IMR-90 (cell line): ENCODE results near the gene GFER. TPM values are rescaled to one million over a fixed set of nuclear protein-coding genes. Genes with fewer than 3 reads are reported as not detected.

Experiments
- ATAC-seq: fragments of 200-7000 bp; cut with Tn5 transposase; 2 replicates; pipeline ENCODE4 v1.9.1; 2020; ENCODE audit warnings: low read depth, mild to moderate bottlenecking, moderate library complexity
- BruUV-seq: library from RNA; stranded (reverse); fragments of 400-500 nt; replicated peaks from 2 replicates; lab custom pipeline; 2021; lab: Mats Ljungman, UMichigan
- CTCF ChIA-PET: fragments of 300-600 bp; formaldehyde crosslinking; extraction: SDS; loops from one replicate; lab custom pipeline; 2021; ENCODE audit warnings: antibody characterized with exemption; lab: Yijun Ruan, JAX
- POLR2A ChIA-PET: fragments of 300-600 bp; sonication (Branson Sonifier 250); formaldehyde crosslinking; loops from one replicate; lab custom pipeline; 2022; ENCODE audit warnings: antibody characterized with exemption; ENCODE audit not compliant: unreplicated experiment; lab: Charles Lee
- DNase-seq: peaks from one replicate; pipeline ENCODE4 v3.0.0; 2013
- H2AFZ ChIP-seq: replicated peaks from 2 replicates; pipeline ENCODE3; 2013; ENCODE audit warnings: low read length, mild to moderate bottlenecking; ENCODE audit not compliant: poor library complexity
- H2AK5ac ChIP-seq: 2 replicates; pipeline ENCODE4 v1.6.1; 2013; ENCODE audit warnings: low read depth, low read length, inconsistent platforms
- H2AK9ac ChIP-seq: replicated peaks from 2 replicates; pipeline ENCODE3; 2013; ENCODE audit warnings: mild to moderate bottlenecking, low read depth, low read length, moderate library complexity; ENCODE audit not compliant: poor library complexity
- H2BK120ac ChIP-seq: 2 replicates; pipeline ENCODE4 v1.6.1; 2013; ENCODE audit warnings: low read depth, low read length, inconsistent platforms
- H2BK15ac ChIP-seq: 3 replicates; pipeline ENCODE4 v1.6.1; 2013; ENCODE audit warnings: low read depth, low read length, inconsistent platforms
- H2BK20ac ChIP-seq: 2 replicates; pipeline ENCODE4 v1.6.1; 2013; ENCODE audit warnings: low read depth, mild to moderate bottlenecking, inconsistent platforms, low read length, moderate library complexity
- H2BK5ac ChIP-seq: 2 replicates; pipeline ENCODE4 v1.6.1; 2013; ENCODE audit warnings: mild to moderate bottlenecking, low read depth, low read length, inconsistent platforms; ENCODE audit not compliant: poor library complexity, severe bottlenecking
- H3K14ac ChIP-seq: replicated peaks from 2 replicates; pipeline ENCODE4 v1.6.1; 2013; ENCODE audit warnings: low read depth, low read length, inconsistent platforms
- H3K18ac ChIP-seq: 2 replicates; pipeline ENCODE4 v1.6.1; 2013; ENCODE audit warnings: low read depth, low read length, control low read depth
- H3K23ac ChIP-seq: 2 replicates; pipeline ENCODE4 v1.6.1; 2013; ENCODE audit warnings: low read depth, low read length, inconsistent platforms
- H3K27ac ChIP-seq: 2 replicates; pipeline ENCODE4 v1.5.1; 2013; ENCODE audit warnings: mild to moderate bottlenecking, control low read depth, low read length; ENCODE audit not compliant: insufficient read depth
- H3K27me3 ChIP-seq: 2 replicates; pipeline ENCODE4 v1.6.1; 2013; ENCODE audit warnings: low read length; ENCODE audit not compliant: control insufficient read depth, insufficient read depth
- H3K36me3 ChIP-seq: 2 replicates; pipeline ENCODE4 v1.6.1; 2013; ENCODE audit warnings: low read length, mixed read lengths; ENCODE audit not compliant: control insufficient read depth, insufficient read depth
- H3K4ac ChIP-seq: 2 replicates; pipeline ENCODE4 v1.6.1; 2013; ENCODE audit warnings: low read depth, low read length, inconsistent platforms
- H3K4me1 ChIP-seq: 2 replicates; pipeline ENCODE4 v1.6.1; 2013; ENCODE audit warnings: low read length, mixed read lengths; ENCODE audit not compliant: control insufficient read depth, insufficient read depth
- H3K4me2 ChIP-seq: 2 replicates; pipeline ENCODE4 v1.6.1; 2013; ENCODE audit warnings: low read depth, mild to moderate bottlenecking, control low read depth, low read length, moderate library complexity
- H3K4me3 ChIP-seq: 2 replicates; pipeline ENCODE4 v1.5.1; 2013; ENCODE audit warnings: low read depth, mild to moderate bottlenecking, control low read depth, low read length, moderate library complexity; ENCODE audit not compliant: insufficient read depth
- H3K56ac ChIP-seq: 2 replicates; pipeline ENCODE4 v1.6.1; 2013; ENCODE audit warnings: low read length, inconsistent platforms; ENCODE audit not compliant: insufficient read depth; ENCODE audit errors: extremely low read depth
- H3K79me1 ChIP-seq, 2 experiments: 2 replicates each; pipeline ENCODE4 v1.6.1; 2013; ENCODE audit warnings: low read length in 2 of 2, inconsistent platforms in 1 of 2, low read depth in 1 of 2
- H3K9ac ChIP-seq: 2 replicates; pipeline ENCODE4 v1.6.1; 2013; ENCODE audit warnings: low read depth, low read length, control low read depth
- H3K9me1 ChIP-seq: 2 replicates; pipeline ENCODE4 v1.6.1; 2013; ENCODE audit warnings: low read length, inconsistent platforms; ENCODE audit not compliant: insufficient read depth
- H3K9me3 ChIP-seq: 2 replicates; pipeline ENCODE4 v1.6.1; 2013; ENCODE audit warnings: low read length; ENCODE audit not compliant: control insufficient read depth, insufficient read depth
- H4K20me1 ChIP-seq: 2 replicates; pipeline ENCODE4 v1.6.1; 2013; ENCODE audit warnings: low read length, inconsistent platforms; ENCODE audit not compliant: insufficient read depth
- H4K5ac ChIP-seq: 2 replicates; pipeline ENCODE4 v1.6.1; 2013; ENCODE audit warnings: mild to moderate bottlenecking, low read depth, low read length, control low read depth
- H4K8ac ChIP-seq, 2 experiments: 2 replicates each; pipeline ENCODE4 v1.6.1; 2013; ENCODE audit warnings: low read depth in 2 of 2, low read length in 2 of 2, control low read depth in 1 of 2, inconsistent platforms in 1 of 2
- H4K91ac ChIP-seq: 2 replicates; pipeline ENCODE4 v1.6.1; 2013; ENCODE audit warnings: low read depth, low read length, inconsistent platforms; ENCODE audit not compliant: insufficient read depth
- BHLHE40 ChIP-seq: fragments of 150-350 bp; IDR thresholded peaks from 2 replicates; pipeline ENCODE4 v1.6.1; 2016; ENCODE audit warnings: mild to moderate bottlenecking, low read depth, low read length
- CEBPB ChIP-seq: IDR thresholded peaks from 2 replicates; pipeline ENCODE4 v1.6.1; 2012; ENCODE audit warnings: low read depth, low read length, improper control_type of control experiment
- CHD1 ChIP-seq: IDR thresholded peaks from 2 replicates; pipeline ENCODE4 v1.6.1; 2012; ENCODE audit warnings: low read depth, low read length, improper control_type of control experiment
- ELK1 ChIP-seq: fragments of 150-350 bp; IDR thresholded peaks from 2 replicates; pipeline ENCODE4 v1.6.1; 2016; ENCODE audit warnings: low read depth, mild to moderate bottlenecking, low read length, moderate library complexity, borderline replicate concordance
- FOS ChIP-seq: fragments of 150-350 bp; IDR thresholded peaks from 2 replicates; pipeline ENCODE4 v1.6.1; 2016; ENCODE audit warnings: low read depth, low read length
- MAFK ChIP-seq: IDR thresholded peaks from 2 replicates; pipeline ENCODE4 v1.6.1; 2012; ENCODE audit warnings: low read depth, low read length, improper control_type of control experiment
- MXI1 ChIP-seq: IDR thresholded peaks from 2 replicates; pipeline ENCODE4 v1.6.1; 2012; ENCODE audit warnings: low read depth, mild to moderate bottlenecking, low read length, moderate library complexity, borderline replicate concordance
- NFE2L2 ChIP-seq: fragments of 150-350 bp; IDR thresholded peaks from 2 replicates; pipeline ENCODE4 v1.6.1; 2016; ENCODE audit warnings: low read depth, mild to moderate bottlenecking, low read length
- POLR2A ChIP-seq: IDR thresholded peaks from 2 replicates; pipeline ENCODE4 v1.6.1; 2012; ENCODE audit warnings: mild to moderate bottlenecking, low read depth, low read length
- RCOR1 ChIP-seq: IDR thresholded peaks from 2 replicates; pipeline ENCODE4 v1.6.1; 2012; ENCODE audit warnings: mild to moderate bottlenecking, low read length, improper control_type of control experiment; ENCODE audit not compliant: insufficient replicate concordance
- RFX5 ChIP-seq: IDR thresholded peaks from 2 replicates; pipeline ENCODE4 v1.8.0; 2012; ENCODE audit warnings: low read depth, mild to moderate bottlenecking, low read length, moderate library complexity
- SMC3 ChIP-seq: fragments of 150-350 bp; IDR thresholded peaks from 2 replicates; pipeline ENCODE4 v1.6.1; 2016; ENCODE audit warnings: low read depth, mild to moderate bottlenecking, antibody characterized with exemption, low read length, moderate library complexity
- USF2 ChIP-seq: fragments of 150-350 bp; IDR thresholded peaks from 2 replicates; pipeline ENCODE4 v1.6.1; 2017; ENCODE audit warnings: mild to moderate bottlenecking, antibody characterized with exemption, low read length, low read depth
- WGBS, 2 experiments: methylation state at CpG; one replicate each; pipeline versions ENCODE4 v1.1.5 to v1.1.7; 2013; ENCODE audit warnings: missing lambda C conversion rate in 2 of 2; ENCODE audit not compliant: insufficient read length in 1 of 2; ENCODE audit errors: extremely low coverage in 2 of 2; 5-methylcytosine and 5-hydroxymethylcytosine counted together
- dilution Hi-C: fragments of 300-500 bp; cut with HindIII; formaldehyde crosslinking; loops from one replicate; pipeline ENCODE4 v1.14.3; 2018; ENCODE audit warnings: low sequenced_read_pairs; ENCODE audit not compliant: unreplicated experiment
- in situ Hi-C: fragments of 300-500 bp; cut with MboI; formaldehyde crosslinking; loops from 3 replicates; pipeline ENCODE4 v1.14.3; 2019; ENCODE audit warnings: low sequenced_read_pairs, inconsistent platforms, mixed read lengths
- intact Hi-C: fragments of 100-400 bp; cut with micrococcal nuclease; formaldehyde crosslinking; loops from 2 replicates; pipeline ENCODE4 v1.10.0; 2022
- polyA plus RNA-seq, 3 experiments: library from polyadenylated mRNA; depleted of rRNA; stranded (reverse); fragments of >200 nt; gene quantifications; 2 replicates each; pipeline ENCODE4 v1.2.3, GENCODE V29; 2012; ENCODE audit warnings: low replicate concordance in 1 of 3
- total RNA-seq: library from RNA; depleted of rRNA; stranded (reverse); fragments of >200 nt; gene quantifications from 2 replicates; pipeline ENCODE4 v1.2.3, GENCODE V29; 2012

Gene GFER
- total and polyA plus RNA-seq, 2 of the 4 experiments (the other 2 are of a cell fraction): 6.8 to 19.8 TPM

GRCh38 chr16:2006317-2006716 lies 22.3 kb downstream of the GFER start:
- peak overlapping the region; percentile 6 for H2AK9ac ChIP-seq
- H3K18ac ChIP-seq: no peak overlapping the region
- no peaks in the 10 kb centered on the region for H3K27me3 ChIP-seq
- H3K4ac ChIP-seq: no peak overlapping the region
- WGBS, 2 experiments: 94% methylated on average over 5 of the region's 8 CpGs; no CpG with 5 or more reads in 1 of the 2 experiments
- peaks cover 30% of the 10 kb centered on the region for H3K36me3 ChIP-seq
- BruUV-seq: no TSS peak
- H4K8ac ChIP-seq: no peak overlapping the region
- no peak overlapping the region for H2BK20ac ChIP-seq
- no peak overlapping the region for H3K27ac ChIP-seq
- H2BK120ac ChIP-seq: no peak overlapping the region
- intact Hi-C loops (no loop called here), dilution Hi-C loops (no loop called here), in situ Hi-C loops (no loop called here)
- H4K91ac ChIP-seq: no peak overlapping the region
- POLR2A ChIA-PET: no interaction called here
- peaks cover 8% of the 10 kb centered on the region; the same call in 1 of the 2 replicates for H3K9me1 ChIP-seq
- no peak overlapping the region for H3K4me3 ChIP-seq
- ATAC-seq (no peak), DNase-seq (no peak)
- H3K79me1 ChIP-seq: peaks cover 19 to 88% of the 10 kb centered on the region in 2 experiments; a peak in 3 of 4 replicates
- H2AK5ac ChIP-seq: no peak overlapping the region
- no peak overlapping the region for H4K5ac ChIP-seq
- TF ChIP-seq ELK1 (no peak), CEBPB (no peak), POLR2A (no peak), SMC3 (no peak), FOS (no peak), BHLHE40 (no peak), MAFK (no peak), MXI1 (no peak), CHD1 (no peak), RFX5 (no peak), USF2 (no peak), RCOR1 (no peak), NFE2L2 (no peak)
- no peak overlapping the region for H2AFZ ChIP-seq
- no peak overlapping the region for H3K9ac ChIP-seq
- H3K4me2 ChIP-seq: no peak overlapping the region
- H3K56ac ChIP-seq: no peak overlapping the region
- peaks cover 76% of the 10 kb centered on the region for H4K20me1 ChIP-seq
- 0 out of 2 replicates have a peak overlapping the region, but pooled peaks have one; percentile 43 for H3K23ac ChIP-seq
- H2BK5ac ChIP-seq: no peak overlapping the region
- peaks cover 28% of the 10 kb centered on the region for H3K4me1 ChIP-seq
- no peak overlapping the region for H3K14ac ChIP-seq
- no peak overlapping the region for H2BK15ac ChIP-seq
- no peaks in the 10 kb centered on the region for H3K9me3 ChIP-seq
- CTCF ChIA-PET: no interaction called here
